ENCODE results near the gene CENPC.
"Not testable (repeated sequence)": the region's sequence is repeated elsewhere in the genome, so short reads cannot be mapped to it uniquely, and the experiment has no call there.

CENPC gene

DNA sequence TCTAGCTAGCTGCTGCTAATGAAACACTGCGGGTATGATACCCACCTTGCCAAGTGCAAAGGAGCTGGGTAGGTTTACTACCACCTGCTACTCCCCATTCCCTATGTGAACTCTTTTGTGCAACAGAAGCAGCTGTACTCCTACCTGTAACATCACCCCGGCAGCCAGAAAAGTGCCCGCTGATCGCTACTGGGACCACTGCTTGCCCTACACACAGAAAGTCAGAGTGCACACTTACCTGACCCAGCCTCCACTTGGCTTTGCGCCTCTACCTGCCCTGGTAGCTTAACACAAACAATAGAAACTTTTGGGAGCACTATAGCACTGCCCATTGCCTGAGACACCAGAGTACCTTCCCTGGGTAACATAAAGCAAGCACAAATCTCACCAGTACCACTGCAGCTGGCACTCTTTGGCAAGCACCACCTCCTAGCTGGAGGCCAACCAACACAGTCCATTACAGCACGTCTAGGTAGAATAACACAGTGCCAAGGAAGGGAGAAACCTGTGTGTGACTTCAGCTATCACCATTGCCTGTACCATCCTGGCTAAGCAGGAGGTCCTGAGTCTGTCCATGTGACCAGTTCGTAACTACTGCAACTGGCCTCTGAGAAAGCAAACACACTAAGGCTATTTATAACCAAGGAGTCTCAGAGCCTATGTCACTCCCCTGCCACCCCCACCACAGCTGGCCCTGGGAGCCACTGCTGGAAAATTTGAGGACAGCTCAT is 80.1 kb downstream of the CENPC start:
- DNase-seq, result no peak

- DNase-seq, result no peak
Measured at GRCh38 chr4:67460574-67460973, 84.7 kb downstream of the CENPC start.

DNA sequence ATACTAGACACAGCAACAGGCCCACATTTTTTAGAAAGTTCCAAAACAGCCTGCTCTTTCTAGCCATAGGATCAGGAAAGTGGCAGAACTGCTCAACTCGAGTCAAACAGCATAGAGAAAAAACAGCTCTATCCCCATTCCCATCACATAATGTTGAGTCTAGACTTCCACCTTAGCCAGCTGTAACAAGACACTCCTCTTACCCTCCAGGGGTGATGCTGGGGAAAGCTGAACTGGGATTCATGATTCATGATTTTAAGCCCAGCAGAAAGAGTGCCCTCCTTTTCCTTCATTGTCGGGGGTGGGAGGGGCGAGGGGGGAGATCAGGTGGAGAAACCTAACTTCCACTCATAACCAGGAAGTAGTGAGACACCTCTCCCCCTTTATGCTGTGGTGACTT is 86.1 kb downstream of the CENPC start:
- DNase-seq, result no peak

GRCh38 chr4:67456577-67457196 is 88.6 kb downstream of the CENPC start:
- DNase-seq, result no peak

- DNase-seq, result not testable (repeated sequence)
Measured at GRCh38 chr4:67452846-67453205, 92.5 kb downstream of the CENPC start.

GRCh38 chr4:67452100-67452845 is 93.0 kb downstream of the CENPC start:
- DNase-seq, result no peak

DNA sequence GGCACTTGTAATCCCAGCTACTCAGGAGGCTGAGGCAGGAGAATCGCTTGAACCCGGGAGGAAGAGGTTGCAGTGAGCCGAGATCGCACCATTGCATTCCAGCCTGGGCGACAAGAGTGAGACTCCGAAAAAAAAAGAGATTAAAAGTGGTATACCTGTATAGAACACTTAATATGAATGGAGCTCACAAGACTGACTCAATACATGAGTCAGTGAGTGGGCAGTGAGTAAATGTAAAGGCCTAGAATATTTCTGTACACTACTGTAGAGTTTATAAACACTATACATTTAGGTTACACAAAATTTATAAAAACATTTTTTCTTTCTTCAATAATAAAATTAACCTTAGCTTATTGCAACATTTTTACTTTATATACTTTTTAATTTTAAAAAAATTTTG is 93.8 kb downstream of the CENPC start:
- DNase-seq, result no peak

- no peak for DNase-seq
Measured at GRCh38 chr4:67448621-67449020, 96.7 kb downstream of the CENPC start.

GRCh38 chr4:67447873-67448272 is 97.4 kb downstream of the CENPC start:
- DNase-seq, result no peak

GRCh38 chr4:67446811-67447210 is 98.5 kb downstream of the CENPC start:
- DNase-seq, result no peak

DNA sequence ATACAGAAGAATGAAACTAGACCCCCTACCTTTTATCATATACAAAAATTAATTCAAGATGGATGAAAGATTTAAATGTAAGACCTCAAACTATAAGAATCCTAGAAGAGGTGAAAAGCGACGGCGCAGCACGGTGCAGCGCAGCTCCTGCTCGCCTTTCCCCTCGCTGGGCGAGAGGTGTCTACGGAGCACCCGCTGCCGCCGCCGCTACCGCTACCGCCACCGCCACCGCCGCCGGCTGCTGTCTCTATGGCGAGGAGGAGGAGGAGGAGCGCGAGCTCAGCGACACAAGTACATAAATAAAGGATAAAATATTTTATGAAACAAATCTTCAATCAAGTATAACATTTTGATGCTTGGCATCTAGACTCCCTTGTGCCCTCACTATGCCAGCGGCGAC is 99.4 kb downstream of the CENPC start:
- not testable (repeated sequence) for DNase-seq

- no peak for DNase-seq
Measured at GRCh38 chr4:67438975-67439374, 106.3 kb downstream of the CENPC start.

DNA sequence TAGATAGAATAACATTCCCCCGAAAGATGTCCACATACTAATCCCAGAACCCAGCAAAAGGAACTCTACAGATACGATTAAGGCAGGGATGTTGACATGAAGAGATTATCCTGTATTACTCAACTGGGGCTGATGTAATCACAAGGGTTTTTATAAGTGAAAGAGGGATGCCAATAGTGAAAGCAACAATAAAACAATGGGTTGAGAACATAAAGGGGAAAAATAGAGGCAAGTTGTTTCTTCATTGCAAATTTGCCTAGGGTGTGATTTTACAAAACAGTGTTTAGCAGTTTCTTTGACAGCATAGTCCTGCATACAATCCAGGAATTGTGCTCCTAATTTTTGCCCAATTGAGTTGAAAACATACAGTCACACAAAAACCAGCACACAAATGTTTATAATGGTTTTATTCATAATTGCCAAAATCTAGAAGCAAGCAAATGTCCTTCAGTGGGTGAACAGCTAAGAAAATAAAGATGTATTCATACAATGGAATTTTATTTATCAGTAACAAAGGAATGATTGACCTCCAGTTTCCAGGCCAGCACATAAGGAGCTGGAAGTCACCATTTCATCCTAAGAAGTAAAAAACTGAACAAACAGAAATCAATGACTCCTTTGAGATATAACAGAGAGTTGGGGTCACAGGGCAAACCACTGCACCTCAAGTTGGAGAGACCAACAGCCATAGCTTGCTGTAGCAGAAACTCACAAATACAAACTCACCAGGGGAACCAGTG is 107.2 kb downstream of the CENPC start:
- no peak for DNase-seq

GRCh38 chr4:67436742-67437141 is 108.6 kb downstream of the CENPC start:
- DNase-seq, result peak; percentile 5 to 13

GRCh38 chr4:67430989-67431388 is 114.3 kb downstream of the CENPC start:
- no peak for DNase-seq

GRCh38 chr4:67428819-67429218 is 116.5 kb downstream of the CENPC start:
- no peak for DNase-seq

All from NCI-H526 (cell line).